ENCODE measurements around the gene AMMECR1.

DNA sequence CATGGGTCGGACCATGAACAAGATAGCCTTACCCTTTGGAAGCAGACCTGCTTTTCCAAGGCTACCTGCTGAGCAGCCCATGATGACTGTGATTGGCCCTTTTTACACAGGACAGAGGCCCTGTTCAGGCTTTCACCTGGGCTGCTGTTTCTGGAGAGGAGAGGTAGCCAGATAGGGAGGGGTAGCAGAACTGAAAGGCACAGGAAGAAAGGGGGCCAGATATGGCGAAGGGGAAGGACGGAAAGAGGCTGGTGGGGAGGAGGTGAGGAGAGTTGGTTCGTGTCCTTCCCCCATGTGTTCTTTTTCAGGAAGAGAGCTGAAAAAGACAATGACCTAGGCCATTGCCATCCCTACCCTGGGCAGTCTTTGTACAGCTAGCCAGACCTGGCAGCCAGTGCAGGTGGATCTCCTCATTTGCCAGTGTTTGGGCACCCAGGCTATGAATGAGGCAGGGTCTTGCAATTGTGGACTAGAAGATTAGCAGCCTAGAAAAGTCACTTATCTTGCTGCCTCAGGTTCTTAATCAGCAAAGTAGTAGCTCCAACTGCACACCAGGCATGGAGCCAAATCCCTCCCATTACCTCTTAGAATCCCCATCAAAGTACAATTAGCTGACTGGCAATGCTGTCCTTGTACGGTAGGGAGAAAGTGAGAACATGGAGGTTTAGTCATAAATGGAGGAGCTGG lies 139.6 kb downstream of the AMMECR1 start:
- TF ChIP-seq ELF4 (IDR thresholded peaks at IDR 0.05) (no peak), L3MBTL2 (conservative IDR thresholded peaks at IDR 0.05) (no peak), TARDBP (IDR thresholded peaks at IDR 0.05) (no peak), BHLHE40 (IDR thresholded peaks at IDR 0.05; ENCODE audit: borderline replicate concordance) (no peak)
